ENCODE measurements around the gene SSBP3. TPM values are rescaled to one million over a fixed set of nuclear protein-coding genes. Genes with fewer than 3 reads are reported as not detected.
A peak's percentile ranks its signal among the peaks of the same experiment; 100 is the strongest.

The SSBP3 gene
- total RNA-seq, 1 experiment from 2014 or later = 37.5 TPM

DNA sequence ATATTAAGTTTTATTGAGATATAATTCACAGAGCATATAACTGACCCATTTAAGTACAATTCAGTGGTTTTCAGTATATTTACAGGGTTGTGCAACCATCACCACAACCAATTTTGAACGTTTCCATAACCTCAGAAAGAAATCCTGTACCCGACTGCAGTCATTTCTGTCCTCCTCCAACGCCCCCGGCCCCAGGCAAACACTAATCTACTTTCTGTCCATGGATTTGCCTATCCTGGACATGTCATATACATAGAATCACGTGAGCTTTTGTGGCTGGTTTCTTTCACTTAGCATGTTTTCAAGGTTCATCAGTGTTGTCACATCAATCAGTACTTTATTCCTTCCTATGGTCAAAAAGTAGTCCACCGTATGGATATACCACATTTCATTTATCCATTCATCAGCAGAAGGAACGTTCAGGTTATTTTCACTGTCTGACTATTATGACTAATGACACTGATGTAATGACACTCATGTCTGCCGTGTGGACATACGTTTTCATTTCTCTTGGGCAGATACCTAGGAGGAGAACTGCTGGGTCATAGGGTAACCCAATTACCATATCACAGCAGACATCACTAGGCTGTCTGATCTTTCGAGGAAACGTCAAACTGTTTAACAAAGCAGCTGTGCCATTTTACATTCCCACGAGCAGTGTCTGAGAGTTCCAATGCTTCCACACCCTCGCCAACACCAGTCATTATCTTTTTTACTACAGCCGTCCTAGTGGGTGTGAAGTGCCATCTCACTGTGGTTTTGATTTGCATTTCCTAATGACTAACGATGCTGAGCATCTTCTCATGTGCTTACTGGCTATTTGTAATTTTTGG lies 175.5 kb downstream of the SSBP3 start:
- CTCF ChIA-PET = no interaction called here

DNA sequence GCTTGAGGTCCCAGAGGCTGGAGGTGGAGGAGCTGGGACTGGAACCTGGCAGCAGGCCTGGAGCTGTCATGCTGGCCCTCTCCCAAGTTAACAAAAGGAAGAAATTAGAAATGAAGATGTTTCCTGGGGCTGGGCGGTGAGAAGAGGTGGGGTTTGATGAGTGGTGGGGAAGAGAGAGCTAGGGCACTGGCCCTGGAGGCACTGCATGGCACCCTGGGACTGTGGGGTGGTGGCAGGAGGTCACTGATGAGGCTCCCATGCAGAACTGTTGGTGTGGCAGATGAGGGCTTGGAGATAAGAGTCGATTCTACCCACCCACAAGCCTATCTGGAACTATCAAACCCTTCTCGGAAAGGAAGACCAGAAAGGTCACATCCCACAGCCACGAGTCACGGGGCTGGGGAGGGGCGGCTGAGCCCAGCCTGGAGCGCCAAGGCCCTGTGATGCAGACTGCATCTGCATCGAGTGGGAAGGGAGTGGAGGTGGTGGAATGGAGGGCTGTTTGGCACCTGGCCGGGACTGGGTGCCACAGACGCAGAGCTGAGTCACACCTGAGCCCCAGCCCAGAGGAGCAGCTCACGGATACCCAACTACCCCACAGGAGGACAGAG lies 176.8 kb downstream of the SSBP3 start:
- peak; percentile 21 for DNase-seq (ENCODE audit: low read depth, low spot score)

More for the DNA sequence above, 175.5 kb downstream of the SSBP3 start:
- Histone ChIP-seq H3K4me1 (ENCODE audit: control insufficient read depth in 1 of 2, insufficient read depth in 2 of 2, low read length in 2 of 2) (peaks cover 23 to 37% of the 10 kb centered on the region in 2 experiments), H3K9me3 (ENCODE audit: control insufficient read depth in 1 of 2, insufficient read depth in 1 of 2, low read depth in 1 of 2, low read length in 2 of 2) (no peaks in the 10 kb centered on the region), H3K9ac (ENCODE audit: low read length) (no peak overlapping the region), H3K79me2 (ENCODE audit: insufficient read depth, low read length) (no peaks in the 10 kb centered on the region), H3K27me3 (ENCODE audit: insufficient read depth, low read length) (no peaks in the 10 kb centered on the region), H3K36me3 (ENCODE audit: control insufficient read depth in 1 of 2, insufficient read depth in 2 of 2, low read length in 2 of 2) (no peaks in the 10 kb centered on the region), H3K9me2 (ENCODE audit: insufficient read depth) (no peaks in the 10 kb centered on the region), H2AFZ (ENCODE audit: low read depth, low read length, poor library complexity, severe bottlenecking) (no peak overlapping the region), H3K4me3 (replicated peaks in 1 of 2; ENCODE audit: low read depth in 1 of 2, low read length in 2 of 2) (no peak overlapping the region), H4K20me1 (ENCODE audit: insufficient read depth) (no peaks in the 10 kb centered on the region), H3K27ac (ENCODE audit: low read depth, low read length) (no peak overlapping the region), H3K4me2 (ENCODE audit: low read length) (no peak overlapping the region)
- ChIA-PET POLR2A (no interaction called here), RAD21 (ENCODE audit: low non-redundant PET in 1 of 2, low total read pairs in 2 of 2, uncharacterized antibody in 2 of 2, unreplicated experiment in 2 of 2) (no interaction called here)
- no TSS peak for BruUV-seq (replicated peaks)
- TF ChIP-seq CBX3 (IDR thresholded peaks at IDR 0.05; ENCODE audit: low read depth) (no peak), ZNF274 (IDR thresholded peaks at IDR 0.05; ENCODE audit: low read depth, low read length) (no peak), JUND (IDR thresholded peaks at IDR 0.05) (no peak)
- DNase-seq (ENCODE audit: low read depth, low spot score) (no peak), ATAC-seq (no peak)
- intact Hi-C loops (cut with micrococcal nuclease) = no loop called here

More for the DNA sequence above, 176.8 kb downstream of the SSBP3 start:
- no peaks in the 10 kb centered on the region for H3K9me3 ChIP-seq (ENCODE audit: control insufficient read depth in 1 of 2, insufficient read depth in 1 of 2, low read depth in 1 of 2, low read length in 2 of 2)
- ATAC-seq = peak; percentile 50
- ChIA-PET RAD21 (ENCODE audit: low non-redundant PET in 1 of 2, low total read pairs in 2 of 2, uncharacterized antibody in 2 of 2, unreplicated experiment in 2 of 2) (no interaction called here), CTCF (interaction anchor here (0.6 to 1.2 kb wide), 2 partner anchors 17 to 271 kb away, joined by 3 read pairs; no protein-coding TSS in a partner anchor), POLR2A (interaction anchor here (0.7 to 1.2 kb wide), 2 partner anchors 21 to 30 kb away, joined by 3 read pairs; partner anchors contain the start of genes CYB5RL and MRPL37)
- peak overlapping the region; percentile 39 for H3K4me2 ChIP-seq (ENCODE audit: low read length)
- no peaks in the 10 kb centered on the region for H3K9me2 ChIP-seq (ENCODE audit: insufficient read depth)
- no peaks in the 10 kb centered on the region for H4K20me1 ChIP-seq (ENCODE audit: insufficient read depth)
- TF ChIP-seq SP1 (IDR thresholded peaks at IDR 0.05; ENCODE audit: low read depth) = 0 out of 2 replicates have a peak, but pooled peaks have one; percentile 16
- no peak for TF ChIP-seq ZNF274 (IDR thresholded peaks at IDR 0.05; ENCODE audit: low read depth, low read length)
- TF ChIP-seq, protein P1, sequence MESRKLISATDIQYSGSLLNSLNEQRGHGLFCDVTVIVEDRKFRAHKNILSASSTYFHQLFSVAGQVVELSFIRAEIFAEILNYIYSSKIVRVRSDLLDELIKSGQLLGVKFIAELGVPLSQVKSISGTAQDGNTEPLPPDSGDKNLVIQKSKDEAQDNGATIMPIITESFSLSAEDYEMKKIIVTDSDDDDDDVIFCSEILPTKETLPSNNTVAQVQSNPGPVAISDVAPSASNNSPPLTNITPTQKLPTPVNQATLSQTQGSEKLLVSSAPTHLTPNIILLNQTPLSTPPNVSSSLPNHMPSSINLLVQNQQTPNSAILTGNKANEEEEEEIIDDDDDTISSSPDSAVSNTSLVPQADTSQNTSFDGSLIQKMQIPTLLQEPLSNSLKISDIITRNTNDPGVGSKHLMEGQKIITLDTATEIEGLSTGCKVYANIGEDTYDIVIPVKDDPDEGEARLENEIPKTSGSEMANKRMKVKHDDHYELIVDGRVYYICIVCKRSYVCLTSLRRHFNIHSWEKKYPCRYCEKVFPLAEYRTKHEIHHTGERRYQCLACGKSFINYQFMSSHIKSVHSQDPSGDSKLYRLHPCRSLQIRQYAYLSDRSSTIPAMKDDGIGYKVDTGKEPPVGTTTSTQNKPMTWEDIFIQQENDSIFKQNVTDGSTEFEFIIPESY (IDR thresholded peaks at IDR 0.05; ENCODE audit: extremely low read depth, insufficient replicate concordance, low read length) = no peak
- TF ChIP-seq, protein P2, sequence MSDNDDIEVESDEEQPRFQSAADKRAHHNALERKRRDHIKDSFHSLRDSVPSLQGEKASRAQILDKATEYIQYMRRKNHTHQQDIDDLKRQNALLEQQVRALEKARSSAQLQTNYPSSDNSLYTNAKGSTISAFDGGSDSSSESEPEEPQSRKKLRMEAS (IDR thresholded peaks at IDR 0.05) = no peak
- H3K36me3 ChIP-seq (ENCODE audit: control insufficient read depth in 1 of 2, insufficient read depth in 2 of 2, low read length in 2 of 2) = no peaks in the 10 kb centered on the region
- no peak overlapping the region for H3K4me3 ChIP-seq (replicated peaks in 1 of 2; ENCODE audit: low read depth in 1 of 2, low read length in 2 of 2)
- peak overlapping the region; percentile 49 for H3K27ac ChIP-seq (ENCODE audit: low read depth, low read length)
- H3K27me3 ChIP-seq (ENCODE audit: insufficient read depth, low read length) = no peaks in the 10 kb centered on the region
- intact Hi-C loops (cut with micrococcal nuclease) = no loop called here
- H3K4me1 ChIP-seq (ENCODE audit: control insufficient read depth in 1 of 2, insufficient read depth in 2 of 2, low read length in 2 of 2) = peaks cover 23 to 37% of the 10 kb centered on the region in 2 experiments
- H3K9ac ChIP-seq (ENCODE audit: low read length) = no peak overlapping the region
- H2AFZ ChIP-seq (ENCODE audit: low read depth, low read length, poor library complexity, severe bottlenecking) = no peak overlapping the region
- no TSS peak for BruUV-seq (replicated peaks)
- H3K79me2 ChIP-seq (ENCODE audit: insufficient read depth, low read length) = no peaks in the 10 kb centered on the region
